HG03442 (cell line): ENCODE results near the gene SCFD2.
"Not testable (repeated sequence)": the region's sequence is repeated elsewhere in the genome, so short reads cannot be mapped to it uniquely, and the experiment has no call there.

Experiments used
- ATAC-seq: cut with Tn5 transposase; IDR thresholded peaks from one replicate; pipeline ENCODE4 v1.9.1; 2021; ENCODE audit warnings: mild to moderate bottlenecking, moderate library complexity; ENCODE audit not compliant: unreplicated experiment

SCFD2 gene

DNA sequence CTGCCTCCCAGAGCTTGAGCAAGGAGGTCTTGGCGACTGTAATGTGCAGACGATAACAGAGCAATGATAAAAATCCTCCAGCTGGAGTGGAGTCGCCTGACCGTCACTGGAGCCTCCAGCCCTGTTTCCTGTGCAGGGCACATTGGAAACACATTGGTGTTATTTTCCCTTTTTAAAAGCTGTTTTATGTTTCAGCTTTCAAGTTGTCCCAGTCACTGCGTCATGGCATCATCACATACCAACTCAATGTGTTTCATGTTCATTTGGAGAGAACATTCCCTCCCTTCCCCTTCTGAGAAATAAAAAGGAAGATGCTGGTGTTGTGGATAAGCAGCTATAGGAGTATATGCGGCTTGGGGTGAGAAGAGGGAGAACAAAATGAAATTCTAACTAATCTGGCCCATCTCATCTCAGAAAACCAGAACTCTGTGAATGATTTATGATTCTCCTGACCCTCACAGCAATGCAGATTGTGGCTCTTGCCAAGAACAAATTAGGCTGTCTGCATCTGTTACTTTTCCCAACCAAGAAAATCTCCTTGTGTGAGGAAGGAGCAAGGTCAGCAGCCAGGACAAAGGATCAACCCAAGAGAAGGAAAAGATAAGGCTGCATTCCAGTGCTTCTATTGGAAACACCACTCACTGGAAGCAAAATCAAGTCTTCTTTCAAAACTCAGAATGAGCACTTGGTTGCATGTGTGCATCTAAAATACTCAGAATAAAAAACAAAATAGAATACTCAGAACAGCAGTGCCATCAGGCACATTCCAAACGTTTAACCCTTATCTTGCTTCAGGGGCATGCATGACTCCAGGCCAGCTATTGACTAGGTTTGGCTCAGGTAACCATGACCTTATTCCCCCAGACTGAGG lies 369.4 kb downstream of the SCFD2 start:
- ATAC-seq: no peak

- ATAC-seq: no peak
These were observed 370.4 kb downstream of the SCFD2 start for GRCh38 chr4:52995360-52996030.

GRCh38 chr4:52994567-52994966 lies 371.3 kb downstream of the SCFD2 start:
- ATAC-seq: no peak

DNA sequence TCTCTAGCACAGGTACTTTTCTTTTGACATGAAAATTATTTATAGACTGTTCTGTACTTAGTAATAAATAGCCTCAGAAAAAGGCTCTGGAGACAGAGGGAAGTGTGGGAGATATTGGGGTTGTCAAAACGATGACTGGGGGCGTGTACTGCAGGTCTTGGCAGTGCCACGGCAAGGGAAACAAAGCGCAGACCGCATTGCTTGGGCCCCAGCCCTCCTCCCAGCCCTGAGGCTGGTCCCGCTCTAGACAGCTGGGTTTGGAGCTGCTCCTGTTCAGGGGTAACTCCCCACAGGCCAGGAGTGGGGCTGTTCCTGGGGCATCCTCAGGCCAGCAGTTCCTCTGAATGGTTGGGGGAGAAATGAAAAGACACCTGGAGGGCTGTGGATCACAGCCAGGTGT lies 372.1 kb downstream of the SCFD2 start:
- ATAC-seq: no peak

DNA sequence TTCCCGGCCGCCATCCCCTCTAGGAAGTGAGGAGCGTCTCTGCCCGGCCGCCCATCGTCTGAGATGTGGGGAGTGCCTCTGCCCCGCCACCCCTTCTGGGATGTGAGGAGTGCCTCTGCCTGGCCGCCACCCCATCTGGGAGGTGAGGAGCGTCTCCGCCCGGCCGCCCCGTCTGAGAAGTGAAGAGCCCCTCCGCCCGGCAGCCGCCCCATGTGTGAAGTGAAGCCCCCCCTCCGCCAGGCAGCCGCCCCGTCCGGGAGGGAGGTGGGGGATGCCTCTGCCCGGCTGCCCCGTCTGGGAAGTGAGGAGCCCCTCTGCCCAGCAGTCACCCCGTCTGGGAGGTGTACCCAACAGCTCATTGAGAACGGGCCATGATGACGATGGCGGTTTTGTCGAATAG lies 373.3 kb downstream of the SCFD2 start:
- ATAC-seq: not testable (repeated sequence)

GRCh38 chr4:52991472-52991871 lies 374.4 kb downstream of the SCFD2 start:
- ATAC-seq: no peak

- no peak for ATAC-seq
These were observed 375.2 kb downstream of the SCFD2 start for GRCh38 chr4:52990706-52991105.

DNA sequence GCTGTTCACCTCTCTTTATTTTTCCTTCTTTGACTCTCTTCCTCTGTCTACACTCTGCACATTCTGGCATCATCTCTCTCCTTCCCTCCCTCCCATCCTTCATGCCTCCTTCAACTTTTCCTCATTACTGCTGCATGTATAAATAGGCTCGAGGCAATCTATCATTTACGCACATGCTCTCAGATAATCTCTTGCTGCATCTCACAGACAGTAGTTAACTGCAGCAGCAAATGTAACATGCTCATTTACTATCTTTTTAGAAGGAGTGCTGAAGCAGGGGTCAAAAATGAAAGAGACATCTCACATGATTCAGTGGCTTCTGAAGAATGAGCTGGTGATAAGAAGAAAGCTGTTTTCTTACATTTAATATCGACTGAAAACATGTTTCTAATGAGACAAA lies 376.0 kb downstream of the SCFD2 start:
- ATAC-seq: no peak

- ATAC-seq: no peak
These were observed 378.3 kb downstream of the SCFD2 start for GRCh38 chr4:52987392-52988056.

- ATAC-seq: no peak
These were observed 381.4 kb downstream of the SCFD2 start for GRCh38 chr4:52984462-52984881.

- peak; percentile 49 for ATAC-seq
These were observed 382.1 kb downstream of the SCFD2 start for GRCh38 chr4:52983563-52984303.

GRCh38 chr4:52982946-52983340 lies 382.9 kb downstream of the SCFD2 start:
- ATAC-seq: no peak

DNA sequence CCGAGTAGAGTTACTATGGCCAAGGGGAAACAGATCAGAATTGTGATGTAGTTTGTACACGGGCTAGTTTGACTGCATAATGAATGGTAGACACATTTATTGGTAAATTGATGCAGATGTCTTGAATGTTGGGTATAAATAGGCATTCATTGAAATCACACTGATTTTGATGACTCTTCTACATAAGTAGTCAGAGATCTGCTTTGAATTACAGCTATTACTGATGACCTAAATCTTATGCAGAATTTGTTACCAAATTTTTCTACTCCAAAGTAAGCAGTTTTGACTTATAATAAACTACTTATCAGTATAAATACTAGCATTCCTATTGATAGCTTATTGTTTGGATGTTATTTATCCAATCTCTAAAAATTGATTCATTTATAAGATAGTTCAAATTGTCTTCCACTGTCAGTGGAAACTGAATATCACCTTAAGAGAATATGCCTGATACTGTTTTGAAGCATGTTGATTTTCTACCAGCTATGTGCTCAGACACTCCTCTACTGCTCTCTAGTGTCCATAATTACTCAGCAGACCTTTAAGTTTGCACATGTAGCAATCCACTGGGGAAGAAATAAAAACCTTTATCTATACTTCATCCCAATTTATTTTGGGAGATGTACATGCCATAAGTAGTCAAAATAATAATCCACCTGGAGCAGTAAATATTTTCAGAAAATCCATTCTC lies 383.5 kb downstream of the SCFD2 start:
- ATAC-seq: no peak

DNA sequence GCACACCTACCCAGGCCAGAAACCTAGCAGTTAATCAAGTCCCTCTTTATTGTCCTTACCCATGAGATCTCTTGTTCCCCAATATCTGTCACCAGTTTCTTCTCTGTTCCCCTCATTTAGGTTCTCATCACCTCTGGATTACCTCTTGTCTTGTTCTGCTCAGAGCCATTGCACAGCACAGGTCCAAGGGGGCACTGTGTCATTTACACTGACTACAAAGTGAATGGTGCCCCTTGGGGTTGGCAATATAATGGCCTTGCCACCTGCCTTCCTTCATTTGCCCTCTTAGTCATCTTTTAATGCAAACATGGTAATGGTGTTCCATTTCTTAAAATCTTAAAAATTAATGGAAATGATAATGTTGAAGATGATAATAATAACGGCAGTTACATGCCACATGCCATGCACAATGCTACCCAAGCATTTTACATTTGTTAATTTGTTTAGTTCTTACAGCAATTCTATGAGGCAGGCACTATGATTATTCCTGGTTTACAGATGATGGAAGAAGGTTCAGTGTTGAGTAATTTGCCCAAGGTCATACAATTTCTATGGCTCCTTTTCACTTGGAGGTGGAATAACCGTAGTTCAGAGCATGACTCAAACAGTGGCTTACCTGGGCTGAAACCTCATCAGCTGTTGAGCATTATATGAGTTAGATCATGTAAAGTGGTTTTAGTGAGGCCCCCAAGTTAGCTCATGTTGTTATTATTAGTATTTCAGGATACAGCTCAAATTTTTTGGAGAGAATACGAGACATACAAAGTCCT lies 385.9 kb downstream of the SCFD2 start:
- ATAC-seq: no peak

DNA sequence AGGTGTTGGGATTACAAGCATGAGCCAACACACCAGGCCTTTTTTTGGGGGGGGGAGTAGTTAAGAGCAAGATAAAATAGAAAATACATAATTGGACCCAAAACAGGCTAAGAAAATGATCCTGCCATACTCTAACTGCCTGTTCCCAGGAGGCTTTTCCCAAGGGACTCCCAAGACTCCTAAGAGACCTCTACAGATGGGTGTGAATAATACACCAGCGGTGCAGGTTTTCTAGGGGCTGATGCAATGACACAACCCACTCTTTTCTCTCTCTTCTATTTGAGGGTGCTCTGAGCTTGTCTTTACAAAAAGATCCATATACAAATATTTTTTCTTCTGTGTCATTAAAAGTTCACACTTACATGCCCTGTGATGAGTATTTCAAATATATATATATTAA lies 386.8 kb downstream of the SCFD2 start:
- no peak for ATAC-seq

DNA sequence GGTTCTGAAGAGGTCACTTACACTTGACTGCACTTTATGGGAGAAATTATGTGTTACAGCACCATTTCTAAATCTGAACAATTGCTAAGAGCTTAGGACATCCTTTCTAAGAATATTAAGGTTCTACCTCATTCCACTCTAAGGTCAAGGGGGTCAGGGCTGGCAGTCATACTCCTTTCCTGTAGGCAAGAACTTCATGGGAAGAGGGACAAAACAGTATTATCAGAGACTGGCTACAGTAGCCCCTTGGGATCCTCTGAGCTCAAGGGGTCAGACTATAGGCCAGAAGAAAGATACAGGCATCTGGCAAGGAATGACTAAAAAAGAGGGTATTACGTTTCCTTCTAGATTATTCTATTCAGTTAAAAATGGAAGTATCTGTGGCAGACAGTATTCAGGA lies 388.6 kb downstream of the SCFD2 start:
- ATAC-seq: no peak

GRCh38 chr4:52976523-52977230 lies 389.2 kb downstream of the SCFD2 start:
- no peak for ATAC-seq

- no peak for ATAC-seq
These were observed 397.2 kb downstream of the SCFD2 start for GRCh38 chr4:52968691-52969090.

- ATAC-seq: no peak
These were observed 397.6 kb downstream of the SCFD2 start for GRCh38 chr4:52968241-52968640.
